GM21515 (cell line): ENCODE data around the gene HOXB13.

Source experiments
- ATAC-seq: cut with Tn5 transposase; IDR thresholded peaks from one replicate; pipeline ENCODE4 v1.9.1; 2021; ENCODE audit not compliant: unreplicated experiment

HOXB13 gene

DNA sequence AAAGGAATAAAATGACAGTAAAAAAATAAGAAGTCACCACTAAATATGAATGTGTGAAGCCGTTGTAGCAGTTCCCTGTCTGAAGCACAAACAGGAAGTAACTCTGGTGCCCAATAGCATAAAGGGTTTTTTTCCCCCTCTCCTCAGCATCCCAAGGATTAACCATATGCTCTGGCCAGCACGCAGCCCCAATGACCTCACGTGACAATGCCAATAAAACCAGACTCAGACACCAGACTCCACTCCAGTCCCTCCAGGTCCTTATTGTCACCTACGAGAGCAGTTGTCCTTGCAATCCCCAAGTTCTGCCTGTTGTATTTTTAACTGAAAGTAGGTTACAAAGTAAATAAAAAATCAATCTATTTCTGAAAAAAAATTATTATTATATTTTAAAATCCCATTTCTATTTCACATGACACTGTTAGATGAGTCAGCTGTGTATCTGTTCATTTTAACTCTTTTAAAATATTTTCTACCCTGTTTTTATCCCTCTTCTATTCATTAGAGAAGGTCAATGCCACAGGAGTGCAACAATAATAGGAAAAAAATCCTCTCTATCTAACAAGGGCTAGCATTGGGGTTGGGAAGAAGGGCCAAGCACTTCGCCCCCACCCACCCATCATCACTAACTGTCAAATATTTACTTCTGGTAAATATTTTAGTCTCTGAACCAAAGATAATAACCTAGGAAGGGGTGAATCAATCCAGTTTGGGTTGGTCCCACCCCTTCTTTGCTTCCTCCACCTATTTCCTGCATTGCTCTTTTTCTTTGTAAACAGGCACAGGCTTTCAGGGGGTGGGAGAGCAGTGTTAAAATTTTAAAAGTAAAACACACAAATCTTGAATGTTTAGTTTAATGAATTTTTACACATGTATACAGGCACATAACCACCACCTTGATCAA, 12.8 kb downstream of the HOXB13 start:
- ATAC-seq, result no peak

DNA sequence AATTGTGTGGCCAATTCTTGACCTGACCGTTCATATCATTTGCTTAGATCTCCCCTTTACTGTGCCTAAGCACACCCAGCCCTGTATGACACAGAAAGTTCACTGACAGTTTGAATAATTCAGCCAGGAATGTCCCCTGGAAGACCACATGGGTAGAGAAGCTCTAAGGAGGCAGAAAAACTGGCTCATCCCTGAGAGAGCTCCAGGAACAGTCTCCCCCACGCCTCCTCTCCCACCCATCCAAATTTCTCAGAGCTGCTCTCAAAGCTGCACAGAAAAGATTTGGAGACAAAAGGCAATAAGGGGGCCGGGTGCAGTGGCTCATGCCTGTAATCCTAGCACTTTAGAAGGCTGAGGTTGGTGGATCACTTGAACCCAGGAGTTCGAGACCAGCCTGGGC, 17.4 kb downstream of the HOXB13 start:
- no peak for ATAC-seq

- no peak for ATAC-seq
Measured at GRCh38 chr17:48704361-48705248, 23.9 kb downstream of the HOXB13 start.

DNA sequence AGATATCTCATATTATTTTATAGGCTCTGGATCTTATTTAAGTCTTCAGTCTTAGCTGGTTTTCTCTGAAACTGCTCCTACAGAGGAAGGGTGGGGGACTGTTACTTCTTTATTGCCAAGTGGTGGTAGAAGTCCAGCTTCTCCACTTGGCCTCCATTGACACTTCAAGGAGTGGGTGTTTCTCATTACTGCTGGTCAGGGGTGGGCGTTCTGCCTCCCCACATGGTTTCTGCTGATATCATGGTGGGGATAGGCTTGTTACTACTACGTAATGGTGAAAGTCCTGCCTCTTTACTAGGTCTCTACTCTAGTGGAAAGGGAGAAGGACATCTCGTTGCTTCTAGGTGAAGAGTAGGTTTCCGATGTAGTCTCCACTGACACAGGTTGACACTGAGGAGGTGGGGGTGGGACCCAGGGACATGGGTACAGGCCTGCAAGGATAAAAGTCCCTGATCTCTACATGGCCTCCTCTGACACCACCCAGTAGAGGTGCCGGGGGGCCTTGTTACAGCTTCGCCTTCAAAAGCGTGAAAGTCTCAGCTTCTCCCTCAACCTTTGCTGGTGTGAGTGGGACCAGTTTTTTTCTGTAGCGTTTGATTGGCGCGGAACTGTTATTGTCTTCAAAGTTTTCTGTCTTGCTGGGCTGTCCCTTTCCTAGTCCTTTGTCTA, 26.6 kb downstream of the HOXB13 start:
- ATAC-seq, result no peak

DNA sequence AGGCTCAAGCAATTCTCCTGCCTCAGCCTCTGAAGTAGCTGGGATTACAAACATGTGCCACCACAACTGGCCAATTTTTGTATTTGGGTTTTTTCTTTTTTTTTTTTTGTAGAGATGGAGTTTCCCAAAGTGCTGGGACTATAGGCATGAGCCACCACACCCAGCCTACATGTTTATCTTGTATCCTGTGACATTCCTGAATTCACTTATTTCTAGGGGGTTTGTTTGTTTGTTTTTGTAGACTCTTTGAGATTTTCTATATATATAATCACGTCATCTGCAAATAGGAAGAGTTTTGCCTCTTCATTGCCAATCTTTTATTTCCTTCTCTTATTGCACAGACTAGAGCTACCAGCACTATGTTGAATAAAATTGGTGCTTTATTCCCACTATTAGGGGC, 35.4 kb downstream of the HOXB13 start:
- no peak for ATAC-seq

GRCh38 chr17:48692049-48692448, 36.5 kb downstream of the HOXB13 start:
- ATAC-seq, result no peak

- no peak for ATAC-seq
Measured at GRCh38 chr17:48690655-48691054, 37.9 kb downstream of the HOXB13 start.

GRCh38 chr17:48681609-48682008, 46.9 kb downstream of the HOXB13 start:
- ATAC-seq, result no peak

DNA sequence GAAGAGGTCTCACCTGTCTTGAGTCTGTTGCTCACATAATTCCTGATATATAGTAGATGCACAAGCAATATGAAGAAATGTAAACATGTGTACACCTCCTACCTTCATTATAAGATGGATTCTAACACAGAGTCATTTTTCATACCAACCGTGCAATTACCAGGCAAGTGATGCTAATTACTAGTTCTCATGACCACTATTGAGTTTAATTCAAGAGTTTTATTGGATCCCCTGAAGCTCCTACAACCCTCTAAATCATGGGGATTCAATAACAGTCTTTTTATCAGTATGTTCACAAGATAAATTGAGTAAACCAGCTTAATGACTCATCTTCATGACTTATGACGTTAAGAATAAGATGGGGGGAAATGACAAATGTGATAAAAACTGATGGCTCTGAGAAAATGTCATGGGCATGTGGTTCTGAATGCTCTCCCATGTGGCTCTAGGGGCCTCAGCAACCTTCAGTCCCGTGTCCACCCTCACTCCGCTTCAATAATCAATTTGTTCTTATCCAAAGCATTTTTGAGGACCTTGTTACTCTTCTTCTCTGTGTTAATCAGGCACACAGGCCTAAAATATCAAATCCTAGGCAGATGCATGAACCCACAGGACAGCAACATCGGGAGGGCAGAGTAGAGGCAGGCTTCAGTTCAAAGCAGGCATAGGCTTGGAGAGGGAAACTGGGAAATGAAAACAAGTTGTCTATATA, 49.0 kb downstream of the HOXB13 start:
- ATAC-seq, result no peak

DNA sequence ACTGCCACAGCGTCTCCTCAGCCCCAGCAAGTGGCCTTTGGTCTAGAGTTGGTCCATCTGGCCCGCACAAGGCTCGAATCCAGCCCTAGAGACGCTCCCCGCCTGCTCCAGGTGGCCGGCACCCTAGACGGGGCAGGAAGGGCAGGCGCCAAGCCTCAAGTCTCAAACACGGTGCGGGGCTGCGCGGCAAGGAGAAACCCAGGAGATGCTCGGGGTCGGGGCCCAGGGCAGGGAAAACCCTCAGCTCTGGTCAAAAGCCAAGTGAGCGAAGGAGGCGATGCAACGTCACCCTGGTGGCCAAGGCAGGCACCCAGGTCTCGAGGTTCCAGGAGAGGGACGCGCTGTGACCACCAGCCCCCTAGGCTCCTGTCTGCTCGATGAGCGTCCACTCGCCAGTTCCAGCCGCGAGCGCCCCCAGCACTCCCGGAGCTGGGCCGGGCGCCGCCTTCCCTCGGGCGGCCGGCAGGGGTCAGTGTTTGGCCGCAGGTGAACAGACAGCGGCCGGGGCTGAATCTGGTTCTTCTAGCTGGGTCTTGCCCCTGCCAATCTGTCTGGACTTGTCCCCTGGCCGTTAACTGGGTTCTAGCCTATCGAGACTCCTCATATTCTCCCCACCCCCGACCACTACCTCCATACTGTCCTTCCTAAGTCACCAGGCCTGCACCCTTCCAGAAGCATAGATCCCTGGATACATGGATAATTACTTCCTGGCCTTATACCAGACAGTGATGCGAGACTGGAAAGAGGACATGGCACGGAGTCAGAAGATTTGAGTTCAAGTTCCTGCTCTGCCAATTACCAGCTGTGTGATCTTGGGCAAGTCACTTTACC, 50.2 kb downstream of the HOXB13 start:
- no peak for ATAC-seq

DNA sequence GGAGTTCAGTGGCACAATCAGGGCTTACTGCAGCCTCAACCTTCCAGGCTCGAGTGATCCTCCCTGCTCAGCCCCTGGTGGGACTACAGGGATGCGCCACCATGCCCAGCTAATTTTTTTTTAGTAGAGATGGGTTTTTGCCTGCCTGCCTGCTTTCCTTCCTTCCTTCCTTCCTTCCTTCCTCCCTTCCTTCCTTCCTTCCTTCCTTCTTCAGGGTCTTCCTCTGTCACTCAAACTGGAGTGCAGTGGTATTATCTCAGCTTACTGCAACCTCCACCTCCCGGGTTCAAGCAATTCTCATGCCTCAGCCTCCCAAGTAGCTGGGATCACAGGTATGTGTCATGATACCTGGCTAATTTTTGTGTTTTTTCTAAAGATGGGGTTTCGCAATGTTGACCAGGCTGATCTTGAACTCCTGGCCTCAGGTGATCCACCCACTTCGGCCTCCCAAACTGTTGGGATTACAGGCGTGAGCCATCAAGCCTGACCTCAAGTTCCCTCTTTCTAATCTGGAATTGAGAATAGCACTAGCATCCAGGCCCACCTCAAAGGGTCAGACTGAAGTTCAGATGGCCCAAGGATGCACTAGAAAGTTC, 51.5 kb downstream of the HOXB13 start:
- ATAC-seq, result no peak
